Testis (tissue), 5 donors: Measurements from ENCODE around the gene DDX54. TPM values are rescaled to one million over a fixed set of nuclear protein-coding genes. Genes with fewer than 3 reads are reported as not detected.

ENCODE experiments used
- DNase-seq: peaks from one replicate; pipeline ENCODE4 v3.0.0-alpha.2; 2019
- H3K27ac ChIP-seq, 2 donors: fragments of 200-600 bp; sonication (generic); one replicate each; pipeline ENCODE4 v1.5.1; 2019
- H3K27me3 ChIP-seq: fragments of 200-600 bp; sonication (generic); one replicate; pipeline ENCODE4 v1.5.1; 2019
- H3K36me3 ChIP-seq: fragments of 200-600 bp; sonication (generic); one replicate; pipeline ENCODE4 v1.5.1; 2017; ENCODE audit warnings: low read depth; ENCODE audit errors: missing control alignments
- H3K4me1 ChIP-seq: fragments of 200-600 bp; sonication (generic); one replicate; pipeline ENCODE4 v1.5.1; 2019
- H3K4me3 ChIP-seq, 2 donors: fragments of 200-600 bp; sonication (generic); one replicate each; pipeline ENCODE4 v1.5.1; 2017 to 2019
- H3K9me3 ChIP-seq: fragments of 200-600 bp; sonication (generic); one replicate; pipeline ENCODE4 v1.5.1; 2017
- CTCF ChIP-seq, 3 experiments: fragments of 450-650 bp in 2 of 3; fragments of 200-600 bp in 1 of 3; sonication (generic) in 1 of 3; IDR thresholded peaks; one replicate each; pipeline ENCODE4 v1.5.1; 2016 to 2019; ENCODE audit warnings: antibody characterized with exemption in 3 of 3, mild to moderate bottlenecking in 2 of 3, moderate library complexity in 1 of 3
- POLR2A ChIP-seq: fragments of 450-650 bp; IDR thresholded peaks from one replicate; pipeline ENCODE4 v1.6.1; 2017; ENCODE audit warnings: antibody characterized with exemption, mild to moderate bottlenecking, moderate library complexity
- WGBS, 2 donors: methylation state at CpG; one replicate each; pipeline ENCODE4 v1.1.5; 2018; 5-methylcytosine and 5-hydroxymethylcytosine counted together
- intact Hi-C: fragments of 100-400 bp; cut with DNase I; formaldehyde crosslinking; loops from one replicate; pipeline ENCODE4 v1.15.1; 2023; ENCODE audit warnings: low total_unique reads
- long read RNA-seq, 2 donors: transcript quantifications; one replicate each; lab custom pipeline, GENCODE V29; 2026
- polyA plus RNA-seq: library from polyadenylated mRNA; stranded (reverse); fragments of 350-450 nt; fragmentation: Illumina TruSeq; extraction: RNeasy Lipid Tissue Mini Kit (QIAGEN cat#74804); gene quantifications from one replicate; pipeline ENCODE4 v1.2.3, GENCODE V29; 2014; ENCODE audit warnings: low read depth, low replicate concordance; ENCODE audit not compliant: insufficient read depth
- total RNA-seq, 2 donors: library from RNA; depleted of rRNA; stranded (reverse); fragments of >200 nt; gene quantifications; one replicate each; pipeline ENCODE4 v1.2.3, GENCODE V29; 2016

The DDX54 gene
- 10 to 100 TPM; 62.4 to 63.6 TPM for total RNA-seq
- polyA plus RNA-seq, result 40.3 TPM
- long read RNA-seq, donor 1, full-length matches to known transcripts, result 4 of 4 reads
- long read RNA-seq, donor 1, partial matches to known transcripts, result 0 of 4 reads
- long read RNA-seq, donor 1, other reads (novel, unspliced or antisense), result 0 of 4 reads
- long read RNA-seq, donor 2, full-length matches to known transcripts, result 4 of 14 reads
- long read RNA-seq, donor 2, partial matches to known transcripts, result 10 of 14 reads
- long read RNA-seq, donor 2, other reads (novel, unspliced or antisense), result 0 of 14 reads

GRCh38 chr12:113185180-113186032 lies at the start of gene DDX54, which contains the start of gene RITA1:
TSS of gene DDX54 (minus strand) at chr12:113185478. CDS start at chr12:113185451, 27 bp downstream.
TSS of gene RITA1 (plus strand) at chr12:113185721. CDS start at chr12:113186747, 1,026 bp downstream.
- no peaks in the 10 kb centered on the region for H3K27me3 ChIP-seq
- TF ChIP-seq CTCF (IDR thresholded peaks at IDR 0.05) (peak in 1 of 3 experiments; percentile 15), POLR2A (no peak)
- WGBS, 2 donors, result 1% methylated on average over 14 to 26 of the region's 89 CpGs
- H3K4me1 ChIP-seq, result peaks cover 12% of the 10 kb centered on the region
- H3K36me3 ChIP-seq, result no peaks in the 10 kb centered on the region
- H3K9me3 ChIP-seq, result no peaks in the 10 kb centered on the region
- intact Hi-C loops, result no loop called here
- H3K4me3 ChIP-seq, result peak within 1 kb of the TSS; percentile 93 to 96
- H3K27ac ChIP-seq, result peak within 1 kb of the TSS; percentile 94
- peak; percentile 83 for DNase-seq

GRCh38 chr12:113234483-113234882 lies 49.2 kb upstream of the DDX54 start:
- no peaks in the 10 kb centered on the region for H3K9me3 ChIP-seq

GRCh38 chr12:113233967-113234366 lies 48.7 kb upstream of the DDX54 start:
- H3K4me1 ChIP-seq, result peaks cover 16% of the 10 kb centered on the region
- WGBS, 2 donors, result 89 to 91% methylated on average over 4 of the region's 4 CpGs

More at GRCh38 chr12:113234483-113234882, 49.2 kb upstream of the DDX54 start:
- intact Hi-C loops, result no loop called here
- H3K27ac ChIP-seq, result no peak overlapping the region
- no peak for DNase-seq
- H3K36me3 ChIP-seq, result no peaks in the 10 kb centered on the region
- TF ChIP-seq POLR2A (no peak), CTCF (IDR thresholded peaks at IDR 0.05) (no peak)
- H3K27me3 ChIP-seq, result no peaks in the 10 kb centered on the region
- 83 to 88% methylated on average over 4 of the region's 4 CpGs for WGBS, 2 donors
- peaks cover 16% of the 10 kb centered on the region for H3K4me1 ChIP-seq
- no peak overlapping the region for H3K4me3 ChIP-seq

GRCh38 chr12:113232840-113233585 lies 47.7 kb upstream of the DDX54 start:
- no peaks in the 10 kb centered on the region for H3K36me3 ChIP-seq
- TF ChIP-seq POLR2A (no peak), CTCF (IDR thresholded peaks at IDR 0.05) (no peak)
- peaks cover 25% of the 10 kb centered on the region for H3K4me1 ChIP-seq
- H3K27ac ChIP-seq, result no peak overlapping the region
- no peaks in the 10 kb centered on the region for H3K9me3 ChIP-seq
- no peak for DNase-seq
- intact Hi-C loops, result no loop called here
- no peaks in the 10 kb centered on the region for H3K27me3 ChIP-seq
- no peak overlapping the region for H3K4me3 ChIP-seq
- WGBS, 2 donors, result 71 to 82% methylated on average over 11 to 25 of the region's 25 CpGs

More at GRCh38 chr12:113233967-113234366, 48.7 kb upstream of the DDX54 start:
- Histone ChIP-seq H3K4me3 (no peak overlapping the region), H3K36me3 (no peaks in the 10 kb centered on the region), H3K27ac (no peak overlapping the region), H3K9me3 (no peaks in the 10 kb centered on the region), H3K27me3 (no peaks in the 10 kb centered on the region)
- no peak for TF ChIP-seq POLR2A
- TF ChIP-seq CTCF (IDR thresholded peaks at IDR 0.05), result no peak
- no peak for DNase-seq
- intact Hi-C loops, result no loop called here
